NCI-H446 treated with DMSO at 0.1 percent for 48 hours (cell line): ENCODE measurements around the gene REEP3.
A peak's percentile ranks its signal among the peaks of the same experiment; 100 is the strongest.

Experiments
- DNase-seq: peaks from one replicate; lab custom pipeline; 2025; lab: John Stamatoyannopoulos, UW

Gene REEP3

DNA sequence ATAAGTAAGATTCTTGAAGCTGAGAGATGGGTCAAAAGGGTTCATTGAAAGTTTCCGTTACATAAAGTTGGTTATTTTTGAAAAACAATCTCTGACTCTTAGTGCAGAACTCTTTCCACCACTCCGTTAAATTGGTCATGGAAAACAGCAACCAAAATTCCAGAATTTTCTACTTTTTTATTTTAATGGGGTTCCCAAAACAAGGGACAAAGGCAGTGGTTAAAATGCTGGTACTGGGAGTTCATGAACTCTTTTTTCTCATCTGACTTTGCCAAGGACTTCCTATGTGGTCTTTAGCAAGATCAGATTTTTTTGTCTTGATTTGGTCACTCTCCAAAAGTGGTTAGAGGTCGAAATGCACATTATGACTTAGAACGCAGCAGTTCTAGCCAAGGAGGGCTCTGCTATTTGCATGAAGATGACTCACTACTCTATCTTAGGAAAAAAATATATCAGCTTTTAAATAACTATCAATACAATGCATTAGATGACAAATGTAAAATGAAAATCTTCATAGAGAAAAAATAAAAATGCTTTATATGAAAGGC lies 145.7 kb downstream of the REEP3 start:
- DNase-seq = peak; percentile 68

- no peak for DNase-seq
These were observed 146.6 kb downstream of the REEP3 start for GRCh38 chr10:63667596-63668480.

DNA sequence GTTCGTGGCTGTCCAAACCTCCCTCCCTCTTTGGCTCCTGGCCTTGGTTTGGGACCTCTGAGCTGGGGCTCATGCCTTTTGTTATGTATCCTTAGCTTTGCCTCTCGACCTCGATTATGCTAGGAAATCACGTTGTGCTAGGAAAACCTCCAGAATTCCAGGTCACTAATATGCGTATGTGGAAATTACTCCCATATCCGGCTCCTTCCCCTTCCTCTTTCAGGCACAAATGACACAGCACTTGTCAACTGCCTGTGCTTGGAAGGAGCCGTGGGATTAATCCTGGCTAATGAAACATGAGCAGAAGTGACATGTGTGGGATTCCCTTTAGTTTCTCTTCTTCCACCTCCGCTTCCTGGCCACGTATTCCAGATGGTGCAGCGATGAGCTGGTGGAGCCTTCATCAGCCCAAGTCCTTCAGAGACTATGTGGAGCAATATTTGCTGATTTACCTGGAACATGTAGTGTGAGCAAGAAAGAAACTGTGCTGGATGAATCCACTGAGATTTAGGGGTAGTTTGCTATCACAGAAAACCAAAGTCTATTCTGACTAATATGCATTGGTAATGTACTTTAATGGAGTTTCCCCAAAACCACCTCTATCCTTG lies 149.2 kb downstream of the REEP3 start:
- DNase-seq = no peak

DNA sequence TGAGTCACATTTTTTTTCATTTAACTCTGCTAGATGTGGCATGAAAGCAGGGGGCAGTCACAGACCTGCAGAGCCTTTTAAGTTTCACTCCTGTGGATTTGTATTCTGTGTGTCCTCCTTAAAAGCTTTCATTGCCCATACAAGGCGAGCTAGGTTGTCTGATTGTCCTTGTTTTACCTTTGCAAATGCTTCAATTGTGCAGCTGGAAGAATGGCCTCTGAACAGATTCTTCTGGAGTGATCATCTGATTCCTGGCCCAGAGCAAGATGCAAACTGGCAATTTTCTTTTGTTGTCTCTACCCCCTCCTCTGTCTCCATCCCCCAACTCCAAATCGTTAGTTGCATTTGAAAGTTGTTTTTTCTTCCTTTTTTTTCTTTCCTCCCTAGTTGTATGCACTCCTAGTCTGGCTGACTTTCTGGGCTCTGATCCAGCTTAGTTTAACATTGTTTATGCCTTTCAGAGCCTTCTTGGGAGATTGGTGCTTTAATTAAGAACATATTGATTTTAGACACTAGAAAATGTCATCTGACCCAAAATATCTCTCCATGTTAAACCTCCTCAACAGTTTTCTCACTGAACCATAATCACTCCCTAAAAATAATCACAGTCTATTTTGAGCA lies 150.2 kb downstream of the REEP3 start:
- peak; percentile 67 for DNase-seq

DNA sequence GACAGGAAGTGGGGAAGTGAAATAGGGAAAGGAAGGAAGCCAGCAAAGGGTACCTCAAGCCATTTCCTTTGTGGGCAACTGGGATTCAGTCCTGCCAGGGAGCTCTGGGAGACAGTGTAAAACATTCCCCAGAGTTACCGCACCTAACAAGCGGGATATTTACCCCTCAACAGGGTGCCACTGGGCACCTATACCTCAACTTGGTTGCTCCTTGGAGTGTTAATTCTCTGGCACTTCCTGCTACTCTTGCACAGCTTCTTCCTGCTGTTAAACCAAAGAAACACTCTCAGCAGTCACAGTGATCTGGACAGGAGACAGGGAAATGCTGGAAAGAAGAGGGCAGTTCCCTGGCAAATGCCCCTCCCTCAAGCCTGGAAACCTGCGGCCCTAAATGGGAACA lies 151.3 kb downstream of the REEP3 start:
- DNase-seq = no peak

DNA sequence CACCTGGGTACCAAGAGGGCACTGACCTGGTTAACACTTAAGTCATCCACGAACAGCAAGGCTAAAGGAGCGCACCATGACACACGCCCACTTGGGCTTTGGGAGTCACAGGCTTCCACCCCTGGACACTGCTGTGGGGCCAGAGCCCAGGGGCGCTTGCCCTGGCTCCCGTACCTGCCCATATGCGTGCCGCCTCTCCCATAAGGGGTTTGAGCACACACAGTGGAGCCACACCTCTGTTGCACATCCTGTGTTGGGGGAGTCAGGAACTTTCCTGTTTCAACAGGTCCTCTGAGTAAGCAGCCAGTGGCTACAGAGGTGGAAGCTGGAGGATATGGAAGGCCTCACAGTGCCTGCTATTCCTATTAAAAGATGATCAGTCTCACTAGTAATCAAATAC lies 152.0 kb downstream of the REEP3 start:
- no peak for DNase-seq

GRCh38 chr10:63673846-63674245 lies 152.6 kb downstream of the REEP3 start:
- DNase-seq = no peak
